H1 (cell line): ENCODE measurements around the gene NUDT6. TPM values are rescaled to one million over a fixed set of nuclear protein-coding genes. Genes with fewer than 3 reads are reported as not detected.

Experiments used
- CTCF ChIA-PET: fragments of 300-600 bp; sonication (Branson Sonifier 250); formaldehyde crosslinking; loops from one replicate; lab custom pipeline; 2021; ENCODE audit not compliant: partially characterized antibody; lab: Charles Lee
- POLR2A ChIA-PET: fragments of 300-600 bp; sonication (Branson Sonifier 250); formaldehyde crosslinking; loops from one replicate; lab custom pipeline; 2021; ENCODE audit warnings: inconsistent platforms; ENCODE audit not compliant: partially characterized antibody; lab: Charles Lee
- DNase-seq, 2 experiments: peaks; one replicate each; pipeline versions ENCODE4 v3.0.0 to v3.0.0-alpha.2; 2010 to 2022; ENCODE audit warnings: low spot score in 2 of 2, low read depth in 1 of 2, mixed read lengths in 1 of 2
- FAIRE-seq: peaks from 2 replicates; lab custom pipeline; 2011; peaks lifted over from hg19 to GRCh38; lab: Jason Lieb, UNC
- H2AFZ ChIP-seq: 2 replicates; pipeline ENCODE4 v1.8.1; 2012; ENCODE audit warnings: low read length, inconsistent platforms
- H2AK5ac ChIP-seq: 2 replicates; pipeline ENCODE4 v1.6.1; 2013; ENCODE audit warnings: low read depth, low read length
- H2BK120ac ChIP-seq: replicated peaks from 2 replicates; pipeline ENCODE3; 2013; ENCODE audit warnings: low read depth, low read length, inconsistent platforms
- H2BK12ac ChIP-seq: 2 replicates; pipeline ENCODE4 v1.6.1; 2013; ENCODE audit warnings: low read depth, low read length
- H2BK15ac ChIP-seq: 2 replicates; pipeline ENCODE4 v1.6.1; 2013; ENCODE audit warnings: low read length
- H2BK20ac ChIP-seq: 2 replicates; pipeline ENCODE4 v1.6.1; 2013; ENCODE audit warnings: low read length
- H2BK5ac ChIP-seq: 2 replicates; pipeline ENCODE4 v1.6.1; 2013; ENCODE audit warnings: low read depth, low read length
- H3K14ac ChIP-seq: 2 replicates; pipeline ENCODE4 v1.6.1; 2013; ENCODE audit warnings: inconsistent platforms; ENCODE audit not compliant: insufficient read length
- H3K18ac ChIP-seq: 2 replicates; pipeline ENCODE4 v1.6.1; 2013; ENCODE audit warnings: low read length; ENCODE audit errors: extremely low read depth
- H3K23ac ChIP-seq: 2 replicates; pipeline ENCODE4 v1.6.1; 2013; ENCODE audit warnings: inconsistent platforms; ENCODE audit not compliant: insufficient read length
- H3K23me2 ChIP-seq: 2 replicates; pipeline ENCODE4 v1.6.1; 2013; ENCODE audit warnings: low read depth, low read length
- H3K27ac ChIP-seq: 2 replicates; pipeline ENCODE4 v1.6.1; 2011; ENCODE audit warnings: low read depth, low read length, inconsistent platforms
- H3K27me3 ChIP-seq, 4 experiments: replicated peaks in 1 of 4; 1 replicate in 1 of 4; 2 replicates in 3 of 4; pipeline versions ENCODE4 v1.6.1 to v1.8.1; 2011 to 2013; ENCODE audit warnings: low read length in 3 of 4, mild to moderate bottlenecking in 3 of 4, inconsistent platforms in 2 of 4, mixed read lengths in 2 of 4, moderate library complexity in 1 of 4; ENCODE audit not compliant: control insufficient read depth in 3 of 4, insufficient read depth in 3 of 4; ENCODE audit errors: extremely low read depth in 1 of 4
- H3K36me3 ChIP-seq, 4 experiments: 2 replicates each; pipeline versions ENCODE4 v1.6.1 to v1.8.1; 2011 to 2013; ENCODE audit warnings: mild to moderate bottlenecking in 4 of 4, low read length in 3 of 4, moderate library complexity in 2 of 4, control low read depth in 1 of 4, inconsistent platforms in 1 of 4; ENCODE audit not compliant: insufficient read depth in 4 of 4, control insufficient read depth in 2 of 4
- H3K4ac ChIP-seq: replicated peaks from 2 replicates; pipeline ENCODE3; 2013; ENCODE audit warnings: low read length, low read depth, mixed read lengths, inconsistent platforms; ENCODE audit not compliant: insufficient read length
- H3K4me1 ChIP-seq, 4 experiments: replicated peaks in 1 of 4; 1 replicate in 1 of 4; 2 replicates in 3 of 4; pipeline versions ENCODE4 v1.6.1 to v1.8.1; 2011 to 2013; ENCODE audit warnings: low read length in 3 of 4, inconsistent platforms in 2 of 4, mixed read lengths in 1 of 4; ENCODE audit not compliant: insufficient read depth in 4 of 4, control insufficient read depth in 3 of 4
- H3K4me2 ChIP-seq, 2 experiments: 2 replicates each; pipeline versions ENCODE4 v1.6.1 to v1.8.1; 2011 to 2013; ENCODE audit warnings: low read depth in 2 of 2, low read length in 2 of 2, control low read depth in 1 of 2, inconsistent platforms in 1 of 2, mild to moderate bottlenecking in 1 of 2; ENCODE audit not compliant: insufficient read depth in 1 of 2
- H3K4me3 ChIP-seq, 4 experiments: fragments of 200-600, 300-600 bp in 1 of 4; sonication (generic), shearing (Covaris generic), sonication (Bioruptor Twin) in 1 of 4; 2 replicates each; pipeline versions ENCODE4 v1.5.1 to v1.8.1; 2011 to 2016; ENCODE audit warnings: low read length in 4 of 4, low read depth in 3 of 4, control low read depth in 2 of 4, inconsistent platforms in 2 of 4, mild to moderate bottlenecking in 2 of 4, mixed read lengths in 1 of 4, moderate library complexity in 1 of 4; ENCODE audit not compliant: insufficient read depth in 2 of 4; ENCODE audit errors: extremely low read depth in 1 of 4
- H3K56ac ChIP-seq: replicated peaks from 2 replicates; pipeline ENCODE3; 2013; ENCODE audit warnings: low read depth, mild to moderate bottlenecking, mixed read lengths, low read length, inconsistent platforms; ENCODE audit not compliant: insufficient read length
- H3K79me1 ChIP-seq: 2 replicates; pipeline ENCODE4 v1.6.1; 2013; ENCODE audit warnings: low read depth, low read length, control low read depth
- H3K79me2 ChIP-seq, 2 experiments: 2 replicates each; pipeline versions ENCODE4 v1.6.1 to v1.8.1; 2012 to 2013; ENCODE audit warnings: low read length in 2 of 2, mild to moderate bottlenecking in 2 of 2, inconsistent platforms in 1 of 2; ENCODE audit not compliant: insufficient read depth in 2 of 2, control insufficient read depth in 1 of 2
- H3K9ac ChIP-seq, 4 experiments: replicated peaks in 1 of 4; 1 replicate in 1 of 4; 2 replicates in 3 of 4; pipeline versions ENCODE4 v1.6.1 to v1.8.1; 2011 to 2013; ENCODE audit warnings: low read depth in 3 of 4, low read length in 3 of 4, control low read depth in 2 of 4, mild to moderate bottlenecking in 2 of 4, moderate library complexity in 2 of 4, inconsistent platforms in 1 of 4; ENCODE audit errors: extremely low read depth in 1 of 4
- H3K9me3 ChIP-seq, 2 experiments: 2 replicates each; pipeline versions ENCODE4 v1.6.1 to v1.8.1; 2012 to 2013; ENCODE audit warnings: mild to moderate bottlenecking in 2 of 2, moderate library complexity in 2 of 2, control low read depth in 1 of 2, inconsistent platforms in 1 of 2, low read depth in 1 of 2, low read length in 1 of 2, mixed read lengths in 1 of 2; ENCODE audit not compliant: insufficient read depth in 2 of 2
- H4K20me1 ChIP-seq, 2 experiments: replicated peaks in 1 of 2; 2 replicates each; pipeline versions ENCODE3 to v1.8.1; 2011 to 2013; ENCODE audit warnings: inconsistent platforms in 2 of 2, low read length in 2 of 2, mild to moderate bottlenecking in 1 of 2; ENCODE audit not compliant: insufficient read depth in 2 of 2, control insufficient read depth in 1 of 2
- H4K5ac ChIP-seq: 2 replicates; pipeline ENCODE4 v1.6.1; 2013; ENCODE audit warnings: low read length, low read depth, mixed read lengths, inconsistent platforms; ENCODE audit not compliant: insufficient read length
- H4K8ac ChIP-seq: 2 replicates; pipeline ENCODE4 v1.8.0; 2013; ENCODE audit warnings: mild to moderate bottlenecking, moderate library complexity, low read length, inconsistent platforms; ENCODE audit not compliant: insufficient read depth; ENCODE audit errors: extremely low read depth
- H4K91ac ChIP-seq: replicated peaks from 2 replicates; pipeline ENCODE3; 2013; ENCODE audit warnings: low read length, mixed read lengths, inconsistent platforms; ENCODE audit not compliant: insufficient read length
- KDM1A ChIP-seq: fragments of 200-600, 300-600 bp; sonication (generic); IDR thresholded peaks from 2 replicates; pipeline ENCODE4 v1.7.1; 2016; ENCODE audit warnings: mild to moderate bottlenecking, low read length, borderline replicate concordance
- SP4 ChIP-seq: IDR thresholded peaks from 2 replicates; pipeline ENCODE4 v1.6.1; 2012; ENCODE audit warnings: low read length, inconsistent platforms
- WGBS, 2 experiments: shearing (Covaris generic) in 1 of 2; methylation state at CpG; one replicate each; pipeline versions ENCODE4 v1.1.6 to v1.1.7; 2013 to 2015; ENCODE audit warnings: low lambda C conversion rate in 2 of 2, mixed read lengths in 2 of 2, inconsistent platforms in 1 of 2, low coverage in 1 of 2, missing lambda C conversion rate in 1 of 2; ENCODE audit not compliant: insufficient replicate concordance in 2 of 2, insufficient coverage in 1 of 2, insufficient read length in 1 of 2; ENCODE audit errors: extremely low coverage in 1 of 2, missing lambda C conversion rate in 1 of 2; 5-methylcytosine and 5-hydroxymethylcytosine counted together
- polyA plus RNA-seq, 7 experiments: library from polyadenylated mRNA; depleted of rRNA in 3 of 7; stranded (reverse) in 5 of 7; unstranded in 2 of 7; fragments of >200 nt in 5 of 7; fragments of 200-250 nt in 2 of 7; gene quantifications; 1 replicate in 5 of 7; 2 replicates in 1 of 7; 4 replicates in 1 of 7; pipeline versions ENCODE4 v1.2.1 to v1.2.3, GENCODE V29; 2011 to 2013; ENCODE audit warnings: missing spikeins in 2 of 7, mixed read lengths in 2 of 7
- total RNA-seq: library from RNA; stranded (reverse); fragmentation: NEBNext Ultra II Directional; extraction: Animal tissue kit (Norgen Biotek cat#: 25700); gene quantifications from 2 replicates; pipeline ENCODE4 v1.2.1, GENCODE V29; 2021

Gene NUDT6
- total and polyA plus RNA-seq, 2 of the 8 experiments (the other 6 are each of a cell fraction or from before 2014, with no cell fraction given), result 5.0 to 12.4 TPM

DNA sequence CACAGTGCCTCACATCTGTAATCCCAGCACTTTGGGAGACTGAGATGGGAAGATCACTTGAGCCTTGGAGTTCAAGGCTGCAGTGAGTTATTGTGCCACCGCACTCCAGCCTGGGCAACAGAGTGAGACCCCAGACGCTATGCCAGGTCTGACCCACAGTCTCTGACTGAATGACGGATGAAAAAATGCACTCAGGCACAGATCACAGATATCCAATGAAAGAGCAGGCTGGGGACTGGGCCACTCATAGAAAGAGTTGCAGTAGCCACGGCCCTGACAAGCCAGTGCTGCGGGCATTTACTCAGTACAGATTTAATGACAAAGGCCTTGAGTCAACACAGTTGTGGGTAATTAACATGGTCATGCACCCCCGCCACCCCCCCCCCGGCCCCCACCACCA lies 22.7 kb downstream of the NUDT6 start:
- H3K9ac ChIP-seq, result no peak overlapping the region
- peak; percentile 29; the same call in 1 of the 2 replicates for TF ChIP-seq SP4
- TF ChIP-seq KDM1A, result peak; percentile 81; the same call in 1 of the 2 replicates

More for the DNA sequence above, 22.7 kb downstream of the NUDT6 start:
- Histone ChIP-seq H3K4me3 (no peak overlapping the region), H3K18ac (no peak overlapping the region), H2BK15ac (no peak overlapping the region), H2BK120ac (no peak overlapping the region), H2BK20ac (no peak overlapping the region), H2AK5ac (no peak overlapping the region), H3K79me1 (no peaks in the 10 kb centered on the region), H3K27ac (no peak overlapping the region), H4K5ac (no peak overlapping the region), H4K8ac (no peak overlapping the region), H3K4ac (no peak overlapping the region), H2BK12ac (no peak overlapping the region), H3K79me2 (0 out of 4 replicates have a peak, but pooled peaks cover 0 to 3% of the 10 kb centered on the region in 2 experiments), H3K23me2 (no peaks in the 10 kb centered on the region), H3K4me1 (peaks cover 0 to 9% (median 4%) of the 10 kb centered on the region in 4 experiments; a peak in 3 of 7 replicates), H4K91ac (no peak overlapping the region), H2AFZ (no peak overlapping the region), H3K4me2 (no peak overlapping the region), H4K20me1 (peaks cover 2% of the 10 kb centered on the region in 2 experiments), H3K56ac (no peak overlapping the region), H3K23ac (no peak overlapping the region), H3K14ac (no peak overlapping the region), H2BK5ac (no peak overlapping the region), H3K36me3 (peaks cover 0 to 32% (median 7%) of the 10 kb centered on the region in 4 experiments; a peak in 4 of 8 replicates), H3K27me3 (no peaks in the 10 kb centered on the region), H3K9me3 (no peaks in the 10 kb centered on the region)
- ChIA-PET POLR2A (interaction anchor here (0.8 to 1.6 kb wide), 7 partner anchors 9 to 149 kb away, joined by 3 to 7 read pairs (median 4); partner anchors contain the start of gene NUDT6), CTCF (no interaction called here)
- FAIRE-seq (no peak), DNase-seq (no peak)
- 61% methylated on average over 7 of the region's 7 CpGs; no CpG with 5 or more reads in 1 of the 2 experiments for WGBS, 2 experiments
